GM19238 (cell line): ENCODE data around the gene LECT2.
A peak's percentile ranks its signal among the peaks of the same experiment; 100 is the strongest.

ENCODE experiments used
- DNase-seq: peaks from one replicate; pipeline ENCODE4 v3.0.0; 2011; ENCODE audit warnings: low spot score; ENCODE audit not compliant: insufficient read length

The LECT2 gene

DNA sequence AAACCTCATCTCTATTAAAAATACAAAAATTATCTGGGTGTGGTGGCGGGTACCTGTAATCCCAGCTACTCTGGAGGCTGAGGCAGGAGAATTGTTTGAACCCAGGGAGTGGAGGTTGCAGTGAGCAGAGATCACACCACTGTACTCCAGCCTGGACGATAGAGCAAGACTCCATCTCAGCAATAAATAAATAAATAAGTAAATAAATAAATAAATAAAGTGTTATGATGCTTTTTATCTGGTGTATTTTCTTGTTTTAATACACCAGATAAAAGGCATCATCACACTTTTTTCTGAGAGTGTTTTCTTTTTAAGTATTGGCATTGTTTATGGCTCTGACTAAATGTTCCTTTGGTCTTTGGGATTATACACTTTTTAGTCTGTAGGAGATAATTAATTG, 24.2 kb upstream of the LECT2 start:
- no peak for DNase-seq

- no peak for DNase-seq
These were observed 23.4 kb upstream of the LECT2 start for GRCh38 chr5:135978212-135978631.

DNA sequence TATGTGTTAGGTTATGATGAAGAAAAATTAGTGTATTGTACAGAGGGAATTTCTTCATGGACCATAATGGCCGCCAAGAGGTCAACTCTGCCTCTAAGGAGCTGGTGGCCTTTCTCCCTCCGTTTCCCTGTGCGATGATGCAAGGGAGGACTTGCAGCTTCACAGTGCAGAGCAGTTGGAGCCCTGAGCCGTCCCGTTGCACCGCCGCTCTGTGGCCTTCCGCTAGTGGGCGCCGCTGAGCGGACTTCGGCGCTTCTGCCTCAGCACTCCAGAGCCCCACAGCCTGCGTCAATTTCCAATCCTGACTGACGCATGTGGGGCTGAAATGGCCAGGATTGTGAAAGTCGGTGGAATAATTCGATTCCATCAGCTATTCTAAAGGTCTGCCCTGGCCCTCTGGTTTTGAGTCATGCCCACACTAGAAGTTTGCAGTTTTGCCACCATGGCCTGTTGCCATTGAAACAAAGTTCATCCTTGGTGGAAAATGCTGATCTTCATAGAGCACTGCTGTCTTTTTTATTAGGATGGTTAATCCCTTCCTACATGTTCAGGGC, 22.7 kb upstream of the LECT2 start:
- DNase-seq, result no peak

DNA sequence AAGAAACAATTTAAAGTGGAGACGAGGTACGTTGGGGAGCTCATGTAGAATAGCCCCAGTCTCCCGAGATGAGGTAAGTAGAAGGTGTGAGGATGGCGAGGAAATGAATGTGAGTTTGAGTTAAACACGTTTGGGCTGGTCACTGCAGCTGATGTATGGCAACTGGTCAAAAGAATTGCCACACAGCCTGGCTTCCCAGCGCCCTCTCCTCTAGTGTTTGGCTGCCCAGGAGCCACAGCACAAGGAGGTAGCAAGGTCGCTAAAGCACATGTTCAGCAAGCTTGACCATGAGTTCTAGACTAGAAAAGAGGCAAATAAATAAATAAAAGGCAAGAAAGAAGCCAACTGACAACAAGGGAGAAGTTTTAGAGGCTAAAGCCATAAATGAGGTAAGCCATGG, 21.4 kb upstream of the LECT2 start:
- no peak for DNase-seq

GRCh38 chr5:135975122-135975521, 20.3 kb upstream of the LECT2 start:
- no peak for DNase-seq

- DNase-seq, result no peak
These were observed 19.3 kb upstream of the LECT2 start for GRCh38 chr5:135974021-135974600.

- no peak for DNase-seq
These were observed 18.7 kb upstream of the LECT2 start for GRCh38 chr5:135973323-135974020.

- DNase-seq, result no peak
These were observed 16.9 kb upstream of the LECT2 start for GRCh38 chr5:135971701-135972100.

DNA sequence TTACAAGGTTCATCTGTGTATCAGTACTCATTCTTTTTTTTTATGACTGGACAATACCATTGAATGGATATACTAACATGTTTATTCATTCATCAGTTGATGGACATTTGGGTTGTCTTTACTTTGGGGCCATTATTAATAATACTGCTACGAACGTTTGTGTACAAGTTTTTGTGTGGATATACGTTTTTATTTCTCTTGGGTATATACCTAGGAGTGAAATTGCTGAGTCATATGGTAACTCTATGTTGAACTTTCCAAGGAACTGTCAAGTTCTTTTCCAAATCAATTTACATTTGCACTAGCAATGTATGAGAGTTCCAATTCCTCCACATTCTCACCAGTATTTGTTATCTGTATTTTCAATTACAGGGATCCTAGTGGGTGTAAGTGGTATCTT, 12.0 kb upstream of the LECT2 start:
- DNase-seq, result no peak

GRCh38 chr5:135966165-135966564, 11.4 kb upstream of the LECT2 start:
- DNase-seq, result no peak

DNA sequence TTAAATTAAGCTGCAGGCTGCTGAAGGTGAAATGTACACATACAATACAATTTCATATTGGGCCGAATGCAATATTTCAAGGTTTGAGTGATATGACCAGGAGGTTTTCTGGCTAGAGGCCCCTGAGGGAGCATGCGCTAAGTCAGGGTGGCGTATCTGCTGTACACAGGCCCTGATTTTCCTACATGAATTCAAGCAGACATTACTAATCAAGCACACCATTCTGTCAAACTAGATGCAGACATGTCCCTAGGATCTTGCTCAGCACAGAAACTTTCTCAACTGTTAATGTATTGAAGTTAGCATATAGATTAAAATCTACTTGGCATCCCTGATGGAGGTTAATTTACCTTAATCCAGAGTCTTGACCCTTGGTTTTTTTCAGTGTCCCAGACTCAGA, 10.7 kb upstream of the LECT2 start:
- no peak for DNase-seq

- no peak for DNase-seq
These were observed 10.0 kb upstream of the LECT2 start for GRCh38 chr5:135964670-135965320.

DNA sequence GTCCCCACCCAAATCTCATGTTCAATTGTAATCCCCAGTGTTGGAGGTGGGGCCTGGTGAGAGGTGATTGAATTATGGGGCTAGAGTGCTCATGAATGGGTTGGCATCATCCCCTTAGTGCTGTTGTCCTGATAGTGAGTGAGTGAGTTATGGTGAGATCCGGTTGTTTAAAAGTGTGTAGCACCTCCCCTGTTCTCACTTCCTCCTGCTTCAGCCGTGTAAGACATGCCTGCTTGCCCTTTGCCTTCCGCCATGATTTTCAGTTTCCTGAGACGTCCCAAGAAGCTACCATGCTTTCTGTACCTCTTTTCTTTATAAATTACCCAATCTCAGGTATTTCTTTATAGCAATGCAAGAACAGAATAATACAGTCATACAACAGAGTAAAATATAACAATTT, 742 bp upstream of the LECT2 start:
- DNase-seq, result no peak

DNA sequence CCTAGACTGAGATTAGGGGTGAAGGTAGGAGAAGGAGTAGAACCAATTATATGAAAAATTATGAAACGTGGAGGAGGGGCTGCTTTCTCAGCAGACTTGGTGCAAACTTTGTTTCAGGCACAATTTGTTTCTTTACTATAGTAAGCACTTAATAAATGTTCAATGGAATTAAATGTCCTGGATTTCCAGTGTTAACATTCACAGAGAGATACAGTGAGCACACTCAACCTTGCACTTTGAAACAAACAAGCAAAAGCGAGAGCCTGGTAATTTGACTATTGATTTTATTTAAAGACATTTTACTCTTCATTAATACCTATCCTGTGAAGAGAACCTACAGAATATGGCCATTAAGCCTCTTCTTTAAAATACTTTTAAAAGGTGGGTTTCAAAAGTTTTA, 933 bp downstream of the LECT2 start:
- DNase-seq, result no peak

- no peak for DNase-seq
These were observed 2.1 kb downstream of the LECT2 start for GRCh38 chr5:135952683-135953082.

DNA sequence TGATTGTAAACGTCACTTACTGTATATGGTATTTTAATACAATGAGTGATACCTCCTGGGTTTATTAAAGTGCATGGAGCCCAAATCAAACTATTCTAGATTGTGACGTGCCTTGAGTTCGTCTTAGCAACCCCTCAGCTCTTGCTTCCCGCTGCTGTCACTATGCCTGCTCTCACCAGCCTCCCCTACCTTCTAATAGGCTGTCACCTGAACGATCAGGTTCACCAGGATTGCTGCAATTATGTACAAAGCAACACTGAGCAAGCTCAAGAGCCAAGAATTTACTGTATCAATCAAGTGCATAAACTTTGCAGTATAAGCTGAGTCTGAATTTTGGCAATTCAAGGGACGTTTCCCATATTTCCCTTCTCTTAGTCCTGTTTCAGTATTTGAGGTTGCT, 3.0 kb downstream of the LECT2 start:
- no peak for DNase-seq

GRCh38 chr5:135951257-135951656, 3.5 kb downstream of the LECT2 start:
- DNase-seq, result no peak

- no peak for DNase-seq
These were observed 4.2 kb downstream of the LECT2 start for GRCh38 chr5:135950611-135951010.

DNA sequence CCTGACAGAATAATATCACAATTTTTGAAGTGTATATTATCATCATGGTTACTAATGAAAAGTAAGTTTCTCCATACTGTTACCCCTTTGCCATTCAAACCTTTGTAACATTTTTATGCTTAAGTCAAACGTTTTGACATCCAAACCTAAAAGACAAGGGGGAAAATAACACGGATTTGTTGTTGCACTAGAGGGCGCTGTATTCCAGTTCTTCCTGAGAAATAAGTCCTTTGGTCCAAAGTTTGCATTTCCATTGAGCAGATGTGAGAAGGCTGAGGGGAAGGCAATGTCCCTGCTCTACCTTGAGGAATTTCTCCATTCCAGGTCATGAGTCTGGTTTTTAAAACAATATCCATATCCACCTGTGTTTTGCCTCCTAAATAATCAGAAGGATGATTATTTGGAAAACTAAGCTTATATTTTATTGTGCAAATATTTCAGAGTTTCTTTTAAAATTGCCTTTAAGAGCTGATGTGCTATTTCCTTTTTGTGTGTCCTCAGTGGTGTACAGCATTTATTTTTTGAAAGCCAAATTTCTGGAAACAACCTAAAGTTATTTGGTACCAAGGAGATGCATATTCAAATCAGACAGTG, 9.7 kb downstream of the LECT2 start:
- DNase-seq, result peak; percentile 18

- DNase-seq, result no peak
These were observed 10.2 kb downstream of the LECT2 start for GRCh38 chr5:135944564-135944963.

GRCh38 chr5:135942202-135942771, 12.5 kb downstream of the LECT2 start:
- DNase-seq, result no peak

DNA sequence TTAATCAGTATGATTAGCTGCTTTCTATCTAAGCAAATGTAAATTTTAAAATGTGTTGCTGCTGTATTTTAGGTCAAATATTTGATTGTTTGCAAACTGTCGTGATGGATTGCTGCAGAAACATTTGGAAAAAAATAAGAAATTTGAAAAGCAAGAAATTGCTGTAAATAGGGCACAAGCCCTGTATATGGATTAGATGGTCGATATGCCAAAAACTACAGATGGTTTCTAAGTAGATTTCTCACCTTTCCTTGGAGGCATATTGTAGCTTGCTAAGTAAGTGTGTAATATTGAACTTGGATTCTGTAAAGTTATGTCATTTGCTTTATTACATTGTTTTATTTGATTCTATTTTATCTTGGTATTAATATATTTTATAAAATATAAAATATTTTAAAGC, 13.1 kb downstream of the LECT2 start:
- DNase-seq, result no peak
